H7 (cell line): ENCODE results near the gene FSTL4. TPM values are rescaled to one million over a fixed set of nuclear protein-coding genes. Genes with fewer than 3 reads are reported as not detected.

Experiments
- DNase-seq: peaks from one replicate; pipeline ENCODE4 v3.0.0; 2012
- H3K27me3 ChIP-seq: 2 replicates; pipeline ENCODE4 v1.6.0; 2011; ENCODE audit warnings: mild to moderate bottlenecking, low read length; ENCODE audit not compliant: control insufficient read depth, insufficient read depth
- H3K36me3 ChIP-seq: replicated peaks from 2 replicates; pipeline ENCODE4 v1.5.1; 2011; ENCODE audit warnings: low read length; ENCODE audit not compliant: control insufficient read depth, insufficient read depth
- H3K4me3 ChIP-seq: 2 replicates; pipeline ENCODE4 v1.5.1; 2011; ENCODE audit warnings: low read depth, mild to moderate bottlenecking, control low read depth, low read length, moderate library complexity; ENCODE audit not compliant: insufficient read depth
- total RNA-seq: library from RNA; depleted of rRNA; stranded (reverse); fragments of >200 nt; shearing (Covaris generic); gene quantifications from 2 replicates; pipeline ENCODE4 v1.2.3, GENCODE V29; 2014

The FSTL4 gene
- total RNA-seq, 1 experiment from 2014 or later, result 2.4 TPM

- H3K36me3 ChIP-seq, result no peaks in the 10 kb centered on the region
- H3K27me3 ChIP-seq, result peaks cover 7% of the 10 kb centered on the region
- no peak overlapping the region for H3K4me3 ChIP-seq
- DNase-seq, result no peak
Observed at GRCh38 chr5:133427121-133427777, 185.1 kb downstream of the FSTL4 start.

DNA sequence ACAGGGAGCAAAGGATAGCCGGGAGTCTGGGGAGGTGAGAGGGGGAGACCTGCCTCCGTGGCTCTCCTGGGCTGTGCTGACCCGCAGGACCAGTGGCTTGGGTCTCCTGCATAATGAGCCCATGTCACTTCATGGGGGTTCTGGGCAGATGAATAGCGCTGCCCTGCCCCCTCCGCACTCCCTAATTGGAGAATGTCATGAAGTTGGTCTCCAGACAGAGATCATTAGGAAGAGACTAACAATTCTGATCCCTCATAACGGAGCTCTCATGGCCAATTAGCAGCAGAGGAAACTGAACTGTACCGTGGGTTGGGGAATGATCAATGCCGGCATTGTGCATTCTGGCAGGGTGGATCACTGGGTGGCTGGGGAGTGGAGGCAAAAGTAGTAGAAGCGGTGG is 186.1 kb downstream of the FSTL4 start:
- no peak overlapping the region for H3K4me3 ChIP-seq
- no peak for DNase-seq
- H3K27me3 ChIP-seq, result peaks cover 7% of the 10 kb centered on the region
- H3K36me3 ChIP-seq, result no peaks in the 10 kb centered on the region

DNA sequence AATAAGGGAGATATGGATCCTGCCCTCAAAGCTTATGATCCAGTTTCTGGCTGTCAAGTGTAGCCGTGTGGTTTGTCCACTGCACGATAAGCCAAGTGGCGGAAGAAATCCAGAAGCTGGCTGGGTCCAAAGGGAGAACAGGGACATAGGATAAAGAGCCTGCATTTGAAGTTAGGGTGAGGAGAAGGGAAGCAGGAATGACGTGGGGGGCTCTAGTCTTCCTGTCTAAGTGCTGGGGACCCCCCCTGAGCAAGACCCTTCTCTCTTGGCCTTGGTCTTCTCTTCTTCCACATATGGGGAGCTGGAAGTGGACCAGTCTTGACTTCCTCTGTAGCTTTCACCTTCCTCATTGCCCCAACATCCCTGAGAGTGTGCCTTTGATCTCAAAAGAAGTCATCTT is 186.6 kb downstream of the FSTL4 start:
- no peak overlapping the region for H3K4me3 ChIP-seq
- DNase-seq, result no peak
- H3K36me3 ChIP-seq, result no peaks in the 10 kb centered on the region
- H3K27me3 ChIP-seq, result peaks cover 7% of the 10 kb centered on the region

- DNase-seq, result peak; percentile 63
- H3K27me3 ChIP-seq, result peaks cover 7% of the 10 kb centered on the region
- no peak overlapping the region for H3K4me3 ChIP-seq
- H3K36me3 ChIP-seq, result no peaks in the 10 kb centered on the region
Observed at GRCh38 chr5:133425222-133425621, 187.1 kb downstream of the FSTL4 start.

- H3K4me3 ChIP-seq, result no peak overlapping the region
- no peaks in the 10 kb centered on the region for H3K36me3 ChIP-seq
- peaks cover 7% of the 10 kb centered on the region for H3K27me3 ChIP-seq
- DNase-seq, result peak; percentile 90
Observed at GRCh38 chr5:133423618-133424282, 188.6 kb downstream of the FSTL4 start.

DNA sequence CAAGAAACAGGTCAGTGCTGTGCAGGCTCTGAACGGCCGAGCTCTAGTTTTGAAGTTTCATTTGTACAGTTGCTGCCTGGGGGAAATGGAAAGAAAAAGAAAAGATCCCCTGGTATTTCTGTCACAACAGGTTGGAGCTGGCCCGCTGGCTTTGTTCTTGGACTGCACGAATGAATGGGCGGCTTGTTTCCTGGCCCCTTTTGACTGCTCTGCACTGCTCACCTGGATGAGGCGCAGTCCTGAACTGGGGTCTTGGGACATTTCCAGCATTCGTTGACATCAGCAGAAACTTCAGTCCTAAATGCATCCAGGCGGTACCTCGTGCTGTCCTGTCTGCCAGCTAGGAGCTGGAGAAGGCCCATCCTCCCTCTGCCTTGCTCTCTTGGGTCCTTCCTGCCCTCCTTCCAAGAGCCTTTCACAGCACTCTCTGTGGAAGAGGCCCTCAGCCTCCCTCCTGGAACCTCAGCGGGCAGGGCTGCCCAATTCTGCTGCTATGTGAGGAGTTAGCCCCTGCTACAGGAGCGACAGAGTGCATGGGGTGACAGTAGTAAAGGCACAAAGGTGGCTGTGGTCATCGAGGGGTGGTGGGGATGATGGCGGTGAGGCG is 189.2 kb downstream of the FSTL4 start:
- DNase-seq, result no peak
- H3K36me3 ChIP-seq, result no peaks in the 10 kb centered on the region
- peaks cover 7% of the 10 kb centered on the region for H3K27me3 ChIP-seq
- H3K4me3 ChIP-seq, result no peak overlapping the region

DNA sequence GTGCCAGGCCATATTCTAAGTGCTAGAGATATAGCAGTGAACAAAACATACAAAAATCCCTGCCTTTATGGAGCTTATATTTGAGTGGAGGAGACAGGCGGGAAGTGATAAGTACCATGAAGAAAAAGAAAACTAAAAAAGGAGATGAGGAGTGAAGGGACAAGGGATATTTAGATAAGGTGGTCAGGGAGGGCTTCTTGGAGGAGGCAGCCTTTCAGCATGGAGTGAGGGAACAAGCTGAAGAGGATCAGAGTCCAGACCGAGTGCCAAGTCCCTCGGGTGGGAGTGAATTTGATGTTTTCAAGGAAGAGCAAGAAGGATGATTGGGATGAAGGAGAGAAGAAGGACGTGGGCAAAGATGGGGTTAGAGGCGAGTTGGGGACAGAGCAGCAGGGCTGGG is 190.5 kb downstream of the FSTL4 start:
- peaks cover 7% of the 10 kb centered on the region for H3K27me3 ChIP-seq
- no peak overlapping the region for H3K4me3 ChIP-seq
- no peaks in the 10 kb centered on the region for H3K36me3 ChIP-seq
- no peak for DNase-seq

GRCh38 chr5:133421394-133421793 is 190.9 kb downstream of the FSTL4 start:
- DNase-seq, result peak; percentile 82

GRCh38 chr5:133420440-133421301 is 191.7 kb downstream of the FSTL4 start:
- H3K27me3 ChIP-seq, result peaks cover 7% of the 10 kb centered on the region
- no peak for DNase-seq
- H3K36me3 ChIP-seq, result no peaks in the 10 kb centered on the region
- H3K4me3 ChIP-seq, result no peak overlapping the region

More at GRCh38 chr5:133421394-133421793, 190.9 kb downstream of the FSTL4 start:
- H3K36me3 ChIP-seq, result no peaks in the 10 kb centered on the region
- H3K4me3 ChIP-seq, result no peak overlapping the region
- H3K27me3 ChIP-seq, result peaks cover 7% of the 10 kb centered on the region

DNA sequence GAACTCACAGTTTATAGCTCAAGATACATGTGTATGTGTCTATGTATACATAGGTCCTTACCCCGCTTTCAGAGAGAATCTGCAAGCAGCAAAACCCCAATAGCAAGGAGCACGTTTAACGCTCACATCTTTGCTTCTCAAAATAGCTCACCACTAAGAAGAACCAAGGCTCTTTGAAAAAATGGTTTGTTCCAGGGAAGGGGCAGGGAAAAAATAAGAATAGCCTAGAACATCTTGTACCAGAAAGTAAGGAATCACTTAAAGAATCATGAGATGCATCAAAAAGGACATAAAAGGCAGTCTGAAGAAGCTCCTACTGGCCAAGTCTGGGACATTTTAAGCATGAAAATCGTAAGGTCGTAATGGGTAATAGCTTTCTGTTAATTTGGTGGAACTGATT is 196.4 kb downstream of the FSTL4 start:
- H3K27me3 ChIP-seq, result no peaks in the 10 kb centered on the region
- H3K36me3 ChIP-seq, result no peaks in the 10 kb centered on the region
- H3K4me3 ChIP-seq, result no peak overlapping the region
- no peak for DNase-seq

DNA sequence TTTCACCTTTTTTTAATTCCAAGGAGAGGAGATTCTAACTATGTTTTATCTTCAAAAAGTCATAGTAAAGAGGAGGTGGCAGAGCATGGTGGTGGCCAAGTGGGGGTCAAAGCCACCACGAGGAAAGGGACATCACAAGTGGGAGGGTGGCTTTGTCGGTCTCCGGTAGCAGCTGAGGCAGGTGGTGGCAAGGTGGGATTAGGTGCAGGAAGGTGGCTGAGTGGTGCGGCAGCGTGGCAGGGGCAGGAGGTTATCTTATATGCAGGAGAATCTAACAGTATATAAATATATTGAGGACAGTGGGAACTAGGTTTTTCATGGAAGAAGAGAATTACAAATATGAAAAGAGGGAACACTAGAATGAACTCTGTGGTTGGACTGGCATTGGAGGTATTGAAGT is 196.8 kb downstream of the FSTL4 start:
- Histone ChIP-seq H3K36me3 (no peaks in the 10 kb centered on the region), H3K27me3 (no peaks in the 10 kb centered on the region), H3K4me3 (no peak overlapping the region)
- no peak for DNase-seq

DNA sequence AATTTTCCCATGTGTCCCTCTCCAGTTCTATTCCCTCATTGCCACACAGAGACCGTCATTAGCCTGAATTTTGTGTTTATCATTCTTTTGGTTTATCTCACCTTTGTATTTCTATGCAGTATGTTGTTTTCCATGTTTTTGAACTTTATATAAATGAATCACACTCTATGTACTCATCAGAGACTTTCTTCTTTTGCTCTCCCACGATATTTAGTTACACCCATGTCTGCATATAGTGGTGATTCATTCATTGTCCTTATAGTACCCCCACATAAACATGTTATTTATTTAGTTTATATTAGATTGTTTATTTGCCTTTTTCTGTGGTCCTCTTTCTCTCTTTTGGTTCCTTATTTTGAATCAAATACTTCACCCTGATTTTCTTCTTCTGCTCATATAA is 199.7 kb downstream of the FSTL4 start:
- Histone ChIP-seq H3K4me3 (no peak overlapping the region), H3K27me3 (no peaks in the 10 kb centered on the region), H3K36me3 (no peaks in the 10 kb centered on the region)
- no peak for DNase-seq

DNA sequence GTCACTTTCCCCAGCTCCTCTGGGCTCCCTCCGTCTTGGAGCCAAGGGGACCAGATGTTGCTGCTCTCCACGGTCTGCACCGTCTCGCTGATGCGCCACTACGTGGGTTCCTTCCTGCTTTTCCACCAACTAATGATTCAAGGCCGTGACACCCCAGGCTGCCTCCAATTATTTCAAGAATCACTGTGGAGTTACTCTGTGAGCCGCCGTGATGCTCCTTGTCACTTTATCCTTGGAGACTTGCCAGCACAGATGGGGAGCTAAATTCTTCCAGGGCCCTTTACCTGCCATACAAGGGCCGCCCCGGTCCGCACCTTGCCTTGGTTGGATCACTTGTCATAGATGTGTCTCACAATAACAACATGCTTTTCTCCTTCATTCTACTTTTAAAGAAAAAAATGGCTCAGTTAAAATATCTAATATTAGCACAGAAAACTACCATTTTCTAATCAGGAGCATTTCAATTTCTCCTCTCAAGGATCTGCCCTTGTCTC is 202.0 kb downstream of the FSTL4 start:
- no peaks in the 10 kb centered on the region; the same call in 1 of the 2 replicates for H3K27me3 ChIP-seq
- DNase-seq, result no peak
- no peak overlapping the region for H3K4me3 ChIP-seq
- no peaks in the 10 kb centered on the region for H3K36me3 ChIP-seq

DNA sequence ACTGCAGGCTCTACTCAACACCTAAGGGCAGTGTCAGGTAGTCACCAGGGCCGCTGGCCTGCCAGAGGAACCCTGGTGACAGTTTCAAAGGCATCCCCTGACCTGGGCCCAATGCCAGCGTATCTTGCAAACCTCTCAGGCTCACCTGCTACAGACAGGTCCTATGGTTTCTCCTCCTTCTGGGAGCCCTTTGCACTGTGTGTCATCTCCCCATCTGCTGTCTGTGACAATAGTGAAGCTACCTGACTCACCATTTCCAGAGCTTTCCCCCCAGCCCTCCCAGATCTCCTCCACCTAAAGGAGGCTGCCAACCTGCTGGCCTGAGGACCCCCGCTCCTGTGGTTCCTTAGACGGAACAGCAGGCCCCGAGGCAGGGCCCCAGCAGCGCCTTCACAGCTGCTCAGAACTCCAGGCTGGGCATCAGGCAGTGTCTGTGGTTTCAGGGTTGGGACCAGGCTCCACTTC is 203.1 kb downstream of the FSTL4 start:
- Histone ChIP-seq H3K27me3 (no peaks in the 10 kb centered on the region; the same call in 1 of the 2 replicates), H3K4me3 (no peak overlapping the region), H3K36me3 (no peaks in the 10 kb centered on the region)
- DNase-seq, result no peak
